GM12873 (cell line): ENCODE measurements around the gene NEXN.

ENCODE experiments used
- TF ChIP-seq, protein P1 (sequence below): IDR thresholded peaks from 2 replicates; pipeline ENCODE4 v1.5.1; 2012; ENCODE audit warnings: low read depth, mild to moderate bottlenecking, moderate library complexity, low read length, control low read depth; ENCODE audit not compliant: insufficient read depth; ENCODE audit errors: missing control alignments

Gene NEXN

DNA sequence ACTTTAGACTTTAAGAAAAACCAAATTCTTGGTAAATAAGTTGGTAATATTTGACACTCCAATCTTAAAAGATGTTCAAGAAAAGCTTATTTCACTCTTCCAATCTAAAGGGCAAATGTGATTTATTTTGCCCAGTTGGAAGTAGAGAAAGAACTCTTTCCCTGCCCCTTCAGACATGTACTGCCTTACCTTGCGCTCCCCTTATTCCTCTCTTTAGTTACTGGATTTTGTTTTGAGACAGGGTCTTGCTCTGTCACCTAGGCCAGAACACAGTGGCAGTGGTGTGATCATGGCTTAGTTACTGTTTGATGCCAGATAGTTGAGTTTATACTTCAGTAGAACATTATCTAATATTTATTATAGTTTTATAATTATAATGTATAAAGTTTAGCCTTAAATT is 62.9 kb downstream of the NEXN start:
- TF ChIP-seq, protein P1, sequence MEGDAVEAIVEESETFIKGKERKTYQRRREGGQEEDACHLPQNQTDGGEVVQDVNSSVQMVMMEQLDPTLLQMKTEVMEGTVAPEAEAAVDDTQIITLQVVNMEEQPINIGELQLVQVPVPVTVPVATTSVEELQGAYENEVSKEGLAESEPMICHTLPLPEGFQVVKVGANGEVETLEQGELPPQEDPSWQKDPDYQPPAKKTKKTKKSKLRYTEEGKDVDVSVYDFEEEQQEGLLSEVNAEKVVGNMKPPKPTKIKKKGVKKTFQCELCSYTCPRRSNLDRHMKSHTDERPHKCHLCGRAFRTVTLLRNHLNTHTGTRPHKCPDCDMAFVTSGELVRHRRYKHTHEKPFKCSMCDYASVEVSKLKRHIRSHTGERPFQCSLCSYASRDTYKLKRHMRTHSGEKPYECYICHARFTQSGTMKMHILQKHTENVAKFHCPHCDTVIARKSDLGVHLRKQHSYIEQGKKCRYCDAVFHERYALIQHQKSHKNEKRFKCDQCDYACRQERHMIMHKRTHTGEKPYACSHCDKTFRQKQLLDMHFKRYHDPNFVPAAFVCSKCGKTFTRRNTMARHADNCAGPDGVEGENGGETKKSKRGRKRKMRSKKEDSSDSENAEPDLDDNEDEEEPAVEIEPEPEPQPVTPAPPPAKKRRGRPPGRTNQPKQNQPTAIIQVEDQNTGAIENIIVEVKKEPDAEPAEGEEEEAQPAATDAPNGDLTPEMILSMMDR: no peak

- TF ChIP-seq, protein P1: no peak
Observed at GRCh38 chr1:77953907-77954306, 65.5 kb downstream of the NEXN start.

- TF ChIP-seq, protein P1: no peak
Observed at GRCh38 chr1:77954521-77954920, 66.1 kb downstream of the NEXN start.

DNA sequence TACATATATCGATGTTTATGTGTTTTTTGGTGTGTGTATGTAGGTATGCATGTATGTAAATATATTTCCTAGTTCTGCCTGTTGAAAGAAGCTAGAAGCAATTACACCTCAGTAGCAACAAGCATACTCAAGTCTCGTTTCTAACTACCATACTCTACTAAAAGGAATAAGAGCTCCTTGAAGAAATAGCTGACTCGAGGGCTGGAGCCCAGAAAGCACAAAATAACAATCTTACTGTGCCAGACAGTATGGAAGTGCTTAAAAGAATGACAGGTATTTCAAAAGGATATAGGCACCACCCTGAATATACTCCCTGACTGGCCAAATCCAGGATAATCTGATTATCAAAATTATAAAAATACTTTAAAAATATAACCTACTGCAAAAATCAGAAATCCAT is 67.3 kb downstream of the NEXN start:
- TF ChIP-seq, protein P1: no peak

GRCh38 chr1:77956464-77956863 is 68.0 kb downstream of the NEXN start:
- TF ChIP-seq, protein P1: no peak

DNA sequence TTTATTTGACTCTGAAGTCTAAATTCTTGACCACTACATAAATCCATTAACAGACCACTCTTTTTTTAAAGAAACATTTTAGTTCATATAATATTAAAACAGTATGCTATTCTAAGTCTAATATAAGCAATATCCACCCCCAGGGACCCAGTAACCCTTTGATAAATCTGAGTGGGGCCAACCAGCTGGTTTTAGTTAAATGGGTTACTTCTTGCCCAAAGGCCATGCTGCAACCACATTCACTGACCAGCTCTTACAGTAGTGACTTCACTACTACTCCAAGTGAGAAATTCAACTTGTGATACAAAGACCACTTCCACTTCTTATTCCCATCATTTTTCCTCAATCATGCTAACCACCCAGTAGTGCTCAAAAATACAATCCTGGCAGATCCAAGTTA is 70.0 kb downstream of the NEXN start:
- TF ChIP-seq, protein P1: no peak

DNA sequence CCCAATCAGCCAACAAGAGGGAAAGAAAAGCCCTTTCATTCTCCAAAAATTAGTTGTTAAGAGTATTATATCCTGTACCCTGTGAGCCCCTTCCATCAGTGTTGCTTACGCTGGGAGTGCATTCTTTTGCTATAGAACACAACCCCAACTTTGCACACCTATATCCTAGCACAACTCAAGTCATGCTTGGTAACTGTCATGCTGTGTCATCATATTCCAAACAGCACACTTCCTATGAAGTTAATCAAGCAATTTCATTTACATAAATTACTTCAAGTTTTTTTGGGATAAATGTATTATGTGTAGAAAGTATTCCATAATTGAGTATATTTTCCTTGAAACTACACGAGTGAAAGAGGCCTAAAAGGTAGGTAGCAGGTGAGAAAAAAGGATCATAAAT is 70.4 kb downstream of the NEXN start:
- TF ChIP-seq, protein P1: no peak

GRCh38 chr1:77961392-77961791 is 73.0 kb downstream of the NEXN start:
- TF ChIP-seq, protein P1: no peak
